ENCODE data around the gene CDCP2. TPM values are rescaled to one million over a fixed set of nuclear protein-coding genes. Genes with fewer than 3 reads are reported as not detected.

The CDCP2 gene
- total RNA-seq, 1 experiment from 2014 or later = not detected

DNA sequence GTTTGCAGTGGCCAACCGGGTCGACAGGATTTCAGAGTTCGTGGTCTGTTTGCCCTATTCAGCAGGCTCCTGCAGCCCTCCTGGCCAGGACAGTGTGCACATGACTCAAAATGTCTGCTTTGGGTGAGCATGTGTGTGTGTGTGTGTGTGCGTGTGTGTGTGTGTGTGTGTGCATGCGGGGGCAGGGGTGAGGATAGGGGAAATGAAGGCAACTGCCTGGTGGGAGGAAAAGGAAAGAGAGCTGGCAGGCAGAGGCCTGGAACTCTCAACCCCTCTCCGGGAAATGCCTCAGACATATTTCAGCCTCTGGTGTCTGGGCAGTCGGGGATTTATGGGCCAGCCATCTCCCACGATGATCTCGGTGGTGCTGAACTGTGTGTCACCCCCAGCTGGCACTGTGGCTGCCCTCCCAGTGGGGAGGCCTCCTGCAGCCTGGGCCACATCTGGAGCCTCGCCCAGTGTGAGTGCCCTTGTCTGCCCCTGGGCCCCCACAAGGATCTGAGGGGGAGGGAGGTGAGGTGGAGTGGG lies 15.2 kb downstream of the CDCP2 start:
- peak; percentile 24 for DNase-seq (ENCODE audit: low read depth)

DNA sequence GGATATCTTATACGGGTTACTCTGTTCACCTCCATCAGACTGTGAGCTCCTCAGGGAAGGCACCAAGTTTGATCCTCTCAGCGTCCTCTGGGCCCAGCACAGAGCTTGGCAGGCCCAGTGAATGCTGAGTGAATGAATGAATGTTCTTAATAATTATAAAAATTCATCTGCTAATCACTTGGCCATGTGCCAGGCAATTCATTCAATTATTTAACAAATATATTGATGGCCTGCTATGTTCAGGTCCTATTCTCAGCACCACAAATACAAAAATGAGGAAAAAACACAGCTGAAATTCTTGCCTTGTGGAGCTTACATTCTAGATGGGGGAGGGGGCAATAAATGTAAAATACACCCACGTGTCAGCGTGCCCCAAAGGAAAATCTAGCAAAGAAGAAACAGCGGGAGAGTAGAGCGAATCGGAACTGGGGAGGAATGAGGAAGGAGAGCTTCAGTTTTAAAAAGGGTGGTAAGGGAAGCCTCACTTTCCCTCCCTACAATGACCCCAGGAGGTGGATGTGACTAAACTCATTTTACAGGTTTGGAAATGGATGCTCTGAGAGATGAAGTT lies 15.8 kb downstream of the CDCP2 start:
- DNase-seq (ENCODE audit: low read depth) = no peak

DNA sequence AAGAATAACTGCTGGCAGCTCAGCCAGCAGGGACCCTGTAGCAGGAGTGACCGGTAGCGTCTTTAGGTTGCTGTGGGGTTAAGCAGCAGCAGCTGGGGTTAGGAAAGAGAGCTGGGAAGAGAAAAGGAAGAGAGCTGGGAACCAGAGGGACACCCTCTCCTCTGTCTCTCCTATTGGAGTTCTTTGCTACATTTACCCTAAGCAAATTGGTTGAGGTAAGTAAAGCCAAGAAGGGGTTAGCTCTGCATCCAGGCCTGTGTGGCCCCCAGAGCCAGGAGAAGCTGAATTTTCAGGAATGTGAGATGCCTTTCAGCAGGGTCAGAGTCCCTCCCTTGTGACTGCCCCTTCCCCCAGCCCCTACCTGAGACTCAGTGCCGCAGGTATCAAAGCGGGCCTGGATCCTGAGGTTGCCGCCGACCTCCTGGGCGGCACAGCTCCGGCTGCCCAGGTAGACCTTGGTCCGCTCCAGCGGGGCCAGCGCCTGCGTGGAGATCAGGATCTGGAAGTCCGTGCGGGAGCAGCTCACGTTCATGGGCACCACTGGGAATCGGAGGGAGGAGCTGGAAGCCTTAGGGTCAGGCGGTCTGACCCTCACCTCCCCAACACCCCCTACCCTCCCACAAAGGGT lies 16.4 kb downstream of the CDCP2 start:
- no peak for DNase-seq (ENCODE audit: low read depth)

DNA sequence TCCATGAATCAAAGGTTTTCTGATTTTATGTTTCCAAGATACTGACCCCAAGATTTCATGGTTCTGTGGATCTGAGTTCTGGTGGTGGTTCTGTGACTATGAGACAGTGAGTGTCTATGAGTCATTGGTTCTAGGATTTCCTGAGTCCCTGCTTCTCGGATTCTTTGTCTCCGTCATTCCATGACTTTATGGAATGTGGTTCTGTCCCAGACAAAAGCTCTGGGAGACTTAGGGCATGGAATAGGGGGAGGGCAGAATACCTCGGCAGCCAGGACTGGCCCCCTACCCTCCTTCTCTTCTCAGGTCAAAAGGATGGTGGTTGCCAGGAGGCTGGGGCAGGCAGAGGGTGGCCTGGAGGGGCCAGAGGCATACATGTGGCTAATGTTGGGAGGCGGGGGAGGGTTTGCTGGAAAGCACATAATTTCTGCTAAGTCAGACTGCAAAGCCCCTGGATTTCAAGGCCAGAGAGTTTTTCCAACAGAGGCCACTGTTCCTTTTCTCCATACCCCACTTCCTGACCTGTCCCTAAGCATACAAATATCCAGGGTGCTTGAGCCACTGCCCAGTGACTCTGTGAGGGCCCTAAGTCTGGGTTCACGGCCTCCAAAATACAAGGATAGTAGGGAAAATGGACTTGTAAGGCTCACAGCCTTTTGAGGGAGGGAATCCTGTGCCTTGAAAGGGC lies 17.2 kb downstream of the CDCP2 start:
- DNase-seq (ENCODE audit: low read depth) = no peak

DNA sequence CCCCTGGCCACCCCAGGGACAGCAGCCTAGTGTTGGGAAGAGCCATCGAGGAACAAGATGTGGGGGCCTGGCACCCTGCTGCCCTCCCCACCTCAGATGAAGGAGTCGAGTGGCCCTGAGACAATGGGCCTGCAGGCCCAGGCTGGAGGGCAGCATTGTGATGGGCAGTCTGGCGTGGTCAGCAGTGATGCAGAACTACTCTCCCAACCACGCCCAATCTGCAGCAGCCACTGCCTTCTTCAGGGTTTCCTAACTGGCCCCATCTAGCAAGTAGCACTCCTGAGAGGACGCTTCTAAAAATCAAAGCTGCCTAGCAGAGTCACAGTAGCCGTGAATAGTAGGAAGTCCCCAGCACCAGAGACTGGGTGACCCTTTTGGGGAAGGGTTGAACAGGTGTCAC lies 18.5 kb downstream of the CDCP2 start:
- DNase-seq (ENCODE audit: low read depth) = no peak

DNA sequence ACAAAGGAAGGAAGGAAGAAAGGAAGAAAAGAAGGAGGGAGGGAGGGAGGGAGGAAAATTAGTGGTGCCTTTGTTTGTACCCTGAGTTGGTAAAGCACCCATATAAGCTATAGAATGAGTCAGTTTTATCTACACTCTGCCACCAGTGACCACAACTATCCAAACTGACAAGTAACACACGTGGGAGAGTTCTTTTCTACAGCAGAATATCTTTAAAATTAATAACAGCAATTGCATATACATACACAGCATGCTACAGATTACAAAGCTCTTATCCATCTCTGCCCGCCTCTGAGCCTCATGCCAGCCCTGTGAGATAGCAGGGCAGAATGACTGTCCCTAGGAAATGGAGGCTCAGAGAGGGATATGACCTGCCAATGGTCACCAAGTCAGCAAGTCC lies 20.3 kb downstream of the CDCP2 start:
- no peak for DNase-seq (ENCODE audit: low read depth)

DNA sequence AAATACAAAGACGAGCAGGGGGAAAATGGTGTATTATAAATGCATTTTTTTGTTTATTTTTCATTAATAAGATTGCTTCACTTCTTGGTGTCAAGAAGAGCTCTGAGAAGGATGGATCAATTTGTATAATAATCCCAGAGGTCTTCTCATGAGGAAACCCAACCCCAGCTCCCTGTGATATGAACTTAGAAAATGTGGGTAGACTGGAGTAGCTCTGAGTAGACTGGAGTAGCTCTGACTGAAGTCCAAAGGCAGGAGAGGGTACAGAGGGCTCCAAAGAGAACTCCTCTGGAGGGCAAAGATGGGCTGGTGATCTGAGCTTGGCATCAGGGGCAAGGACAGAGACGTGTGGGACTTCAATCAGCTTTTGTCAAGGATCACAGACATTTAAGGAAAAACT lies 21.4 kb downstream of the CDCP2 start:
- DNase-seq (ENCODE audit: low read depth) = no peak

DNA sequence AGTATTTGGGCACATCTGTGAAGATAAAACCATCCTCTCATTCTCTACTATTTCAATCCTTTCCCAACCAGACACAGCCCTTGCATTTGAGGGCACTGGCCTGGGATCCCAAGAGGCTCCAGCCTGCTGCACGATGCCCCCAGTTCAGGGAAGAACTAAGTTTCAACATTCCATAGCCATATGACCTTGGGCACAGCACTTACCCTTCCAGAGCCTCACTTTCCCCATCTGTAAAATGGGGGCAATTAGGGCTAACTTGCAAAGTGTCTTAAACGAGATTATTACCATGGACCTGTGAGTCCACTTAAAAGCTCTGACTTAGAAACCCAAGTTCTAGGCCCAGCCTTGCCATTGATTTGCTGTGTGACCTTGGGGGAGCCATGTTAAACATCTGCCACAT lies 22.9 kb downstream of the CDCP2 start:
- no peak for DNase-seq (ENCODE audit: low read depth)

DNA sequence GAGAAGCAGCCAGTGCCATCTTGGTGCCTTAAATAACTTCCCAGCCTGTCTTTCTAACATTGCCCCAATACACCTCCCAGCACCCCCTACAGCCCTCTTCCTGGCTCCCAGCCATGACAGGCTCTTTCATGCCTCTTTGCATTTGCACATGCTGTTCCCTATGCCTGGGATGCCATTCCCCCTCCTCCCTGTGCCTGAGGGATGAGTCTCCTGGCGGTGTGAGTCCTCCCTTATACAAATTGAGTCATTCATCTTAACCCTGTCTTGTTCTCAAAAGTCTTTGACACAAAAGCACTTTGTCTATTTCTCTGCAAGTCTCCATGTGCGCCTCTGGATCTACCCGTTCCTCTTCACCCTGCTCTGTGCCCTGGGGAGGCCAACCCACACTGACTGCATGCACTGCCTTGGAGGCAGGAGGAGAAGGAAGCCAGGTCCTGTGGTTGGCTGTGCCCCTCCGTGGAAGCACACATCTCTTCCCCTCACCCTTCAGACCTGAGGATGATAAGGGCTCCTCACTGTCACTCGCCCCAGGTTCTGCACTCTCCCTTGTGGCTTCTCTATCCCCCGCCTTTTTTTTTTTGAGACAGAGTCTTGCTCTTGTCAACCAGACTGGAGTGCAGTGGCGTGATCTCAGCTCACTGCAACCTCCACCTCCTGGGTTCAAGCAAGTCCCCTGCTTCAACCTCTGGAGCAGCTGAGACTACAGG lies 25.1 kb downstream of the CDCP2 start:
- no peak for DNase-seq (ENCODE audit: low read depth)

DNA sequence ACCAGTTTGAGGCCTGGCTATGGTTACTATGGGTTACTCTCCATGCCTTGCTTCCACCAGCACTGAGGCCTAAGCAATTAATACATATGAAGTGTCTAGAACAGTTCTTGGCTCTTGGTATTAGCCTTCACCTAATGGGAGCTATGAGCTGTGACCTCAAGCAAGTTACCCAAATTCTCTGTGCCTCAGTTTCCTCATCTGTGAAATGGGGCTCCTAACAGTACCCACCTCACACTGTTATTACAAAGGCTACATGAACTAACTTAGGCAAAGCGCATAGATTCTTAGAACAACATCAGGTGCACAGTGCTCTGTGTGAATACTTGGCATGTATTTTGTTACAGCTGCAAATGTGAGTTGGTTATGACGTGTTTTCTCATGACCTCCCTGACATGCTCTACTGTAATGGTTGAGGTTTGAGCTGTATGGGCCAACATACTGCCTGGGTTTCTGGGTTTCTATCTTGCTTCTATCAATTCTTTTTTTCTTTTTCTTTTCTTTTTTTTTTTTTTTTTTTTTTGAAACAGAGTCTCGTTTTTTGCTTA lies 26.5 kb downstream of the CDCP2 start:
- no peak for DNase-seq (ENCODE audit: low read depth)

DNA sequence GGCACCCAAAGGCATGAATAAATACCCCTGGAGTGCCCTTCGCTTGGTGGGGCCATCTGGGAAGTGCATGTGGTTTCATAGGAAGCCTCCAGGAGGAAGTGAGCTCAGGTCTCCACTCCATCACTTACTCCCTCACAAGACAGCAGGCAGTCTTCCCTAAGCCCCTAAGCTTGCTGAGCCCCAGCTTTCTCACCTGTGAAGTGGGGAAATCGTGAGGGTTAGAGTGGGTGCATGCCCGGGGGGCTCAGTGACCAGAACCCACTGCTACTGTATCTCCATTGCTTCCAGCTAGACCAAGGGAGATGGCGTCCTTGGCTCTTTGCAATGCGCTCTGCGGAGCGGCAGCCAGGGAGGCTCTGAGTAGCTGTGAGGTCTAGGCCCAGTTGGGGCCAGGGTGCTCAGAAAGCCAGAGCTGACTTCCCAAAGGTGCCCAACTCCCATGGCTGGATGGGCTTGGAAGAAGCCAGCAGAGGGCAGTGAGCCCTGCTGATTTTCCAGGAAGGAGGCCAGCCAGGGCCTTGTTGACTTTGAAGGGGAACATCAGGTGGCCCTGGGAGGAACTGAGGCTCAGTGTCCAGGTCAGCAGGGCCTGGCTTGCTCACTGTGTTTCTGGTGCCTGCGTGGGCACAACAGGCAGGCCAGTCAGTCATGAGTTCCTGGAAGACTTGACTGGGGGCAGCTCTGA lies 27.3 kb downstream of the CDCP2 start:
- DNase-seq (ENCODE audit: low read depth) = no peak

DNA sequence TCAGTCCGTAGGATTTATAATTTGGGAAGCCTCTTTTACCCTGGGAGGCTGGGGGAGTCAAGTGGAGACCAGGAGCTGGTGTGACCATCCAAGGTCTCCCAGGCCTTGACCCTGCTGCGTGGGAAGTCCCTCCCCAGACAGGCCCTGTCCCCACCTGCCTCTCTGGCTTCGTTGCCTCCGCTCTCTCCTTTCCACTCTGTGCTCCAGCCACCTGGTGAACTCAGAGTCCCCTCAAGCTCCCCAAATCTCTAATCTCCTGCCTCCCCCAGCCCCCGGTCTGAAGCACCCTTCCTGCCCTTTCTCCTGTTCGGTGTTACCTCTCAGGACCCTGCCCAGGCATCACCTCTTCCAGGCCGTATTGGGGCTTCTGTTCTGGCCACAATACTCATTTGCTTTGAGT lies 27.9 kb downstream of the CDCP2 start:
- DNase-seq (ENCODE audit: low read depth) = no peak

DNA sequence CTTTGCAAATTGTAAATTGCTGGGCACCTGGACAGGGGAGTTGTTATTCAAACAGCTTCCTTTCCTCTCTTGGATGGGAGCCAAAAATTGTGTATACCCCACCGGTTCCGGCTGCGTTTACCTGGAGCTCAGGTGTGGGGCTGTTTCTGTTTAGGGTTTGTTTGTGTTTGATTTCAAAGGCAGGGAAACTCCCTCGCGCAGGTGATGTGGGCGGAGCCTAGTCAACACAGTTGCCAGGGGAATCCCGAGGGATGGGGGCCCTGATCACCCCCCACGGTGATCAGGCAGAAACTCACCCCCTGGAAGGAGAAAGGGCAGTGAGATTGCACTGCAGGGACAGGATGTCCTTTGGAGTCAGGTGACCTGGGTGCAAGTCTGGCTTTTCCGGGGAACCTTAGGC lies 28.3 kb downstream of the CDCP2 start:
- no peak for DNase-seq (ENCODE audit: low read depth)

DNA sequence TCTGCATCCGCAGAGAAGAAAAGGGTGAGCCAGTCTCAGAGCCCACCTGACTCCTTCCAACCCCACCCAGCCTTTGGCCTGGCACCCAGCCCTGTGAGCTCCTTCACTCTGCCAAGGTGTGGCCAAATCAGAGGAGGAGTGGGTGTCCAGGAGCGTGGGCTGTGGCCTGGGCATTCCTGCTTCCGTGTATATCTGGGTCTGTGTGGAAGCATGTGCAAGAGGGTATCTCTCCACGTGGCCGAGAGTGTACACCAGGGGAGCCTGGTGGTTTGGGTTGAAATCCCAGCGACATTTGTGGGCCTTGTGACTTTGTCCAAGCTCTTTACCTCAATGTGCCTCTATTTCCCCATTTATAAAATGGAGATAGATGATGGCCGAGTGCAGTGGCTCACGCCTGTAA lies 29.8 kb downstream of the CDCP2 start:
- DNase-seq (ENCODE audit: low read depth) = no peak

DNA sequence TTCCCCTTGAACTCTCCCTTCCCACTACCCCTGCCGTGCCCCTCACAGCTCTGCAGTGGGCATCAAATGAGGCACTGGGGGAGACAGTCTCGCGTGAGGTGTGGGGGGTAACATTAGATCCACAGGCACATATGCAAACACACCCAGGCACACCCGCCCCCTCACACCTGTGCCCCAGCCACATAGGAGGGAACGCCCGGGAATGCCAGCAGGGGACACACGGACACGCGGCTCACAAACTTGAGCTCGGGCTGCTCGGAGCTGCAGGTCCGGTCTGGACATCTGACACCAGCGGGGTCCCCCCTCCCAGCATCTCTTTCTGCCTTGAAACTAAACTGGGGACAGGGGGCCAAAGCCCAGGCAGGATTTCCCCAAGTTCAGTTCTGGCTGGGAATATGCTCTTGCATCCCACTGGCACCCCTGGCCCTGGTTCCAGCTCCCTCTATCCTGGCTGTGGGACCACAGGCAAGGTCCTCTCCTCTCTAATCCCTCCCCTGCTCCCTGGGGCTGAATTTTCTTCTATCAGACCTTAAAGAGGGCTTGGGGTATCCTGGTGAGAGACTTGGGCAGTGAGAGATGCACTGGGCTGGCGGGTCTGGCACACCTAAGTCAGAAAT lies 30.6 kb downstream of the CDCP2 start:
- no peak for DNase-seq (ENCODE audit: low read depth)

DNA sequence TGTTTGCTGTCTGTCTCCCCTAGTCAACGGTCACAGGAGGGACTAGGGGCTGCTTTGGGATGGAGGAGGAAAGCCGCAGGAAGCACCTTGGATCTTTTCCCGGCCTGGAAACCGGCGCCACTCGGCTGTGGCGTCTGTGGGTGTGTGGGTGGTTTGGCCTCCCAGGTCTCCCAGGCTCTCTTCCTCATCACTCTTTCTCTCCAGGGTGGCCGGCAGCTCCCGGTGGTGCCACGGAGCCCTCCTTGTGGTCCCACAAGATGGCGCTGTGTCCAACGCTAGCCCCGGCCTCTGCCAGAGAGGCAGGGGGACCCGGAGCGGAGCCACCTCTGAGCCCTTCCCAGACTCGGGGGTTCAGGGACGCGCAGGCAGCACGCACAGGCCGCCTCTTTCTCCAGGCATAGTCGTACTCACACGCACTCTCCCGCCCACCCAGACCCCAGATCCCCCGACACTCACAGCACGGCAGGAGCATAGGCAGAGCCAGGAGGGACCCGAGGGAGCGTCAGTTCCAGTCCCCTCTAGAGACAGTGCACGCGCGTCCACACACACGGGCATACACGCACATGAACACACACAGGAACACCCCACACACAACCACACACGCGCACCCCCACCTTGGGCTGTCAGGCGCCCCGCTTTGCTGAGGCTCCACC lies 31.2 kb downstream of the CDCP2 start:
- DNase-seq (ENCODE audit: low read depth) = peak; percentile 75

DNA sequence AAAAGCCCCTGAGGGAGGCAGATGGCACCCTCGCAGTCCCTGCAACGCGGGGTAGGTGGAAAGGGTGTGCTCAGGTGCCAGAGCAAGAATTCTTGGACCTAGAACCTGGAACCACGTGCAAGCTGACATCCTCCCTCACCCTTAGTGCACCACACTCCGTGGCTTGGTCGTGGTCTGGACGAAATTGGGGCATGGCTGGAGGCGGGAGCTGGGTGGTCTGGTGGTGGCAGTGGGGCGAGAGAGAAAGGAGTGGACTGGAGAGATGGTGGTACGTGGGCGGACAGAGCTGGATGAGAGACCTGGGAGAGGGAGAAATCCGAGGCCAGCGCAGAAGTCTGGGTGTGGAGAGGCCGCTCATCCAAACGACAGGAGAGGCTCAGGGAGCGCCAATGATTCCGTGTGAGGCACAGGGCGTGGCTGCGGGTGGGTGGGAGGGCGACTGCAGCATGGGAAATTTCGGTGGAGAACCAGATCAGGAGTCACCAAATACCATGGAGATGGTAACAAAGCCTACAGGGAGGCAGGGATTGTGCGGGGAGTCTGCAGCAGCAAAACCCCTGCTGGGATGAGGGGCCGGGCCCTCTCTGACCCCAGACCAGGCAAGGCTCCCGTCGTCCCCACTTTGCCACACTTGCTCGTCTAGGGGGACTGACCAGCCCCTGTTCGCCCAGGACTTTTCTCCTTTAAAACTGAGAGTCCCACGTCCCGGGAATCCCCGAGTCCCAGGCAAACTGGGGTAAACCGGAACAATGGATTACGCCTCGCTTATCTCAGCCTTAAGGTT lies 31.9 kb downstream of the CDCP2 start:
- DNase-seq (ENCODE audit: low read depth) = no peak

DNA sequence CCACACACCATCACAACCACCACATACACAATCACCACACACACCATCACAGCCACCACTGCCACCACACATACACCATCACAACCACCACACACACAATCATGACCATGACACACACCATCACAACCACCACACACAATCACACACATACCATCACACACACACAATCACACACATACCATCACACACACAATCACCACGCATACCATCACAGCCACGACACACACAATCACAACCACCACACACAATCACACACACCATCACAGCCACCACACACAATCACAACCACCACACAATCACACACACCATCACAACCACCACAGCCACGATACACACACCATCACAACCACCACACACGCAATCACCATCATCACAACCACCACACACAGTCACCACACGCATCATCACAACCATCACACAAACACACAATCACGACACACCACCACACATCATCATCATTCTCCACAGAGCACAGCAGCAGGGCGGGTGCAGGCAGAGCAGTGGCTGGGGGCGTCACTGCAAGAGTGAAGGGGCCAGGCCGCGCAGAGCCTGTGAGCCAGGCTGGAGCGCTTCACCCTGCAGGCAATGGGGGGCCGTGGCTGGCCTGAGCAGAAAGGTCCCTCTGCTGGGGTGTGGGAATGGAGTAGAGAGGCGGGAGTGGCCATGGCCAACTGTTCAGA lies 32.6 kb downstream of the CDCP2 start:
- no peak for DNase-seq (ENCODE audit: low read depth)

DNA sequence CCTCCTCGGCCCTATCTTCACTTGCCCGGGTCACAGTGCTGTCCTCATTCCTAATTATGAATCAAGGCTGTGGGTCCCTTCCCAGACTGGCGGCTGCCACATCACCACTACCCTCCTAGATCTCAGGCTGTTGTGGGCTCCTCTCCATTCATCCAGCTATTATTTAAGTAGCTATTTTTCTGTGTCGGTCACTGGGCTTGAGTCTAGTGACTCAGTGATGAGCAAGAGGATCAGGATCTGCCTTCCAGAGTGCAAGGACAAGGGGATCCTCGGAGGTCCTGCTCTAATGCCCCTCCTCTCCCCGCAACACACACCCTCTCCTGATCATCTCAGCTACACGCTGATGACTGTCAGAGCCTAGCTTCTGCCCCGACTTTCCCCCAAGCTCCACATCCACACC lies 34.1 kb downstream of the CDCP2 start:
- DNase-seq (ENCODE audit: low read depth) = peak; percentile 92
